ENCODE data around the gene WBP2. TPM values are rescaled to one million over a fixed set of nuclear protein-coding genes. Genes with fewer than 3 reads are reported as not detected.

The WBP2 gene
- total and polyA plus RNA-seq, 2 of the 13 experiments (the other 11 are each of a cell fraction or from before 2014, with no cell fraction given): 29.2 to 29.5 TPM

GRCh38 chr17:75843577-75844529 is 11.3 kb downstream of the WBP2 start, which contains the start of gene UNC13D (continued):
- TF ChIP-seq, protein P1, sequence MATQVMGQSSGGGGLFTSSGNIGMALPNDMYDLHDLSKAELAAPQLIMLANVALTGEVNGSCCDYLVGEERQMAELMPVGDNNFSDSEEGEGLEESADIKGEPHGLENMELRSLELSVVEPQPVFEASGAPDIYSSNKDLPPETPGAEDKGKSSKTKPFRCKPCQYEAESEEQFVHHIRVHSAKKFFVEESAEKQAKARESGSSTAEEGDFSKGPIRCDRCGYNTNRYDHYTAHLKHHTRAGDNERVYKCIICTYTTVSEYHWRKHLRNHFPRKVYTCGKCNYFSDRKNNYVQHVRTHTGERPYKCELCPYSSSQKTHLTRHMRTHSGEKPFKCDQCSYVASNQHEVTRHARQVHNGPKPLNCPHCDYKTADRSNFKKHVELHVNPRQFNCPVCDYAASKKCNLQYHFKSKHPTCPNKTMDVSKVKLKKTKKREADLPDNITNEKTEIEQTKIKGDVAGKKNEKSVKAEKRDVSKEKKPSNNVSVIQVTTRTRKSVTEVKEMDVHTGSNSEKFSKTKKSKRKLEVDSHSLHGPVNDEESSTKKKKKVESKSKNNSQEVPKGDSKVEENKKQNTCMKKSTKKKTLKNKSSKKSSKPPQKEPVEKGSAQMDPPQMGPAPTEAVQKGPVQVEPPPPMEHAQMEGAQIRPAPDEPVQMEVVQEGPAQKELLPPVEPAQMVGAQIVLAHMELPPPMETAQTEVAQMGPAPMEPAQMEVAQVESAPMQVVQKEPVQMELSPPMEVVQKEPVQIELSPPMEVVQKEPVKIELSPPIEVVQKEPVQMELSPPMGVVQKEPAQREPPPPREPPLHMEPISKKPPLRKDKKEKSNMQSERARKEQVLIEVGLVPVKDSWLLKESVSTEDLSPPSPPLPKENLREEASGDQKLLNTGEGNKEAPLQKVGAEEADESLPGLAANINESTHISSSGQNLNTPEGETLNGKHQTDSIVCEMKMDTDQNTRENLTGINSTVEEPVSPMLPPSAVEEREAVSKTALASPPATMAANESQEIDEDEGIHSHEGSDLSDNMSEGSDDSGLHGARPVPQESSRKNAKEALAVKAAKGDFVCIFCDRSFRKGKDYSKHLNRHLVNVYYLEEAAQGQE (IDR thresholded peaks at IDR 0.05; ENCODE audit: borderline replicate concordance in 1 of 2, low read depth in 1 of 2, low read length in 2 of 2): no peak
- peak; percentile 42; the same call in 1 of the 2 replicates for TF ChIP-seq PHF21A (CRISPR knock-in tag; IDR thresholded peaks at IDR 0.05)
- no peak for TF ChIP-seq HNRNPK (IDR thresholded peaks at IDR 0.05; ENCODE audit: low read depth, low read length, poor library complexity, severe bottlenecking)
- peak; percentile 29; the same call in 1 of the 2 replicates for TF ChIP-seq KDM2A (CRISPR knock-in tag; IDR thresholded peaks at IDR 0.05; ENCODE audit: borderline replicate concordance, low read depth)
- TF ChIP-seq DR1 (CRISPR knock-in tag; IDR thresholded peaks at IDR 0.05): peak; percentile 56; the same call in 1 of the 2 replicates
- TF ChIP-seq ZSCAN20 (CRISPR knock-in tag; IDR thresholded peaks at IDR 0.05; ENCODE audit: borderline replicate concordance): peak; percentile 68; the same call in 1 of the 2 replicates
- TF ChIP-seq NR2C2 (CRISPR knock-in tag; IDR thresholded peaks at IDR 0.05; ENCODE audit: borderline replicate concordance): peak; percentile 44; the same call in 1 of the 2 replicates
- no peak for TF ChIP-seq CEBPB (IDR thresholded peaks at IDR 0.05; ENCODE audit: borderline replicate concordance, low read depth, low read length)
- peak; percentile 16; the same call in 1 of the 2 replicates for TF ChIP-seq MEIS2 (CRISPR knock-in tag; IDR thresholded peaks at IDR 0.05)
- TF ChIP-seq RERE (CRISPR knock-in tag; IDR thresholded peaks at IDR 0.05; ENCODE audit: low read depth): no peak
- TF ChIP-seq SP140L (CRISPR knock-in tag; IDR thresholded peaks at IDR 0.05; ENCODE audit: borderline replicate concordance): no peak
- TF ChIP-seq SMAD1 (CRISPR knock-in tag; IDR thresholded peaks at IDR 0.05; ENCODE audit: borderline replicate concordance, low read depth): peak; percentile 55; the same call in 1 of the 2 replicates
- TF ChIP-seq ZNF737 (CRISPR knock-in tag; IDR thresholded peaks at IDR 0.05; ENCODE audit: borderline replicate concordance): peak; percentile 9; the same call in 1 of the 2 replicates
- TF ChIP-seq ZFY (CRISPR knock-in tag; IDR thresholded peaks at IDR 0.05): peak; percentile 75
- TF ChIP-seq, protein P2, sequence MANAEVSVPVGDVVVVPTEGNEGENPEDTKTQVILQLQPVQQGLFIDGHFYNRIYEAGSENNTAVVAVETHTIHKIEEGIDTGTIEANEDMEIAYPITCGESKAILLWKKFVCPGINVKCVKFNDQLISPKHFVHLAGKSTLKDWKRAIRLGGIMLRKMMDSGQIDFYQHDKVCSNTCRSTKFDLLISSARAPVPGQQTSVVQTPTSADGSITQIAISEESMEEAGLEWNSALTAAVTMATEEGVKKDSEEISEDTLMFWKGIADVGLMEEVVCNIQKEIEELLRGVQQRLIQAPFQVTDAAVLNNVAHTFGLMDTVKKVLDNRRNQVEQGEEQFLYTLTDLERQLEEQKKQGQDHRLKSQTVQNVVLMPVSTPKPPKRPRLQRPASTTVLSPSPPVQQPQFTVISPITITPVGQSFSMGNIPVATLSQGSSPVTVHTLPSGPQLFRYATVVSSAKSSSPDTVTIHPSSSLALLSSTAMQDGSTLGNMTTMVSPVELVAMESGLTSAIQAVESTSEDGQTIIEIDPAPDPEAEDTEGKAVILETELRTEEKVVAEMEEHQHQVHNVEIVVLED (CRISPR knock-in tag; IDR thresholded peaks at IDR 0.05; ENCODE audit: borderline replicate concordance): peak; percentile 39; the same call in 1 of the 2 replicates
- no peak for TF ChIP-seq RARA (CRISPR knock-in tag; IDR thresholded peaks at IDR 0.05)

Data from HepG2 (cell line).